HG02763 (cell line): ENCODE data around the gene DLX3.

Experiments used
- ATAC-seq: cut with Tn5 transposase; IDR thresholded peaks from one replicate; pipeline ENCODE4 v1.9.1; 2021; ENCODE audit warnings: mild to moderate bottlenecking, moderate library complexity; ENCODE audit not compliant: unreplicated experiment

Gene DLX3

GRCh38 chr17:49992933-49993422 lies 2.0 kb downstream of the DLX3 start:
- no peak for ATAC-seq

- ATAC-seq = no peak
These were observed 2.7 kb downstream of the DLX3 start for GRCh38 chr17:49992191-49992932.

GRCh38 chr17:49991409-49991808 lies 3.6 kb downstream of the DLX3 start:
- no peak for ATAC-seq

DNA sequence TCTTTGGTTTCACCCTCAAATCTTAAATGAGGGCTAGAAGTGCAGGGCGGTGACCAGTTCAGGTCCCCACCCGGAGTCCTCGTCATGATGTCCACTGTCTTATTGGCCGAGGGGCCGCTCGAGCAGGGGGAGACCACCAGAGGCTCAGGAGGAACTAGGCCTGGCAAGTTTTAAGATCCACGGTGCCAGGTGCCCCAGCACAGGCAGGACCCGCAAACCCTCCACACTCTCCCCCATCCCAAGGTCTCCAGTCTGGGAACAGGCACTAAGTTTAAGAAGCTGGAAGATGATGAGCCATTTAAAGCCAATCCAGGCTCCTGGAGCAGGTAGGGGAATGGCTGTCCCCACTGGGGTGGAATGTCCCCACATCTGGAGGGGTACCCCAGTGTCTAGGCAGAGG lies 4.1 kb downstream of the DLX3 start:
- no peak for ATAC-seq

DNA sequence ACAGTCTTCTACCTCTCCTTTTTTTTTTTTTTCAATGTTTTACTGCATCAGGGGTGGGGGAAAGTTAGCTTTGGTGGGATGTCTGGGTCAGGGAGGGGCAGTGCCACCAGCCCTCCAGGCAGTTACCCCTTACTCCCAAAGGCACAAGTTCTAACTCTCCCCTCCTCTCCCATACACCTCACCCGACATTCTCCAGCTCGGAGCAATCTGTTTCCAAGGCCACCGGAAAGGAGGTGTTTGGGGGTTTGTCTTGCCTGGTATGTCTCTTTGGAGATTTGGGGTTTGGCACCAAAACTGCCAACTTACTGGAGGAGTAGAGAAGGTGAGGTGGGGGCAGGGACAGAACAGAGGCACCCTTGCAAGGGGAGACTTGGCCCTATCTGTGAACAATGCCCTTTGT lies 4.7 kb downstream of the DLX3 start:
- no peak for ATAC-seq

DNA sequence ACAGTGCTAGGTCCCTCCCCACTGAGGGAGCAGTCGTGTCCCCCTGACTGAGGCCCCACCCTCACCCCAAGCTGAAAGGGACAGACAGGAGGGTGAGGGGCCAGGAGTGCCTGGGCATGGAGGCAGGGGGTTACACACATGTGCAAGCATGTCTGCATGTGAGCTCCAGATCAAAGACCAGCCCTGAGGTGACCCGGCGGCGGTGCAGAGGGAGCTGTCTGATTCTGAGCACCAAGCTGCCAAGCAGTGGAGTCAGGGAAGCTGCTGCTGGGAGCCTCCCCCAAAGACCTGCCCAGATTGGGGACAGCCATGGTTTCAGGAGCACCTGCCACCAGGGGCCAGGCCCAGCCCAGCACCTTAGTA lies 5.5 kb downstream of the DLX3 start:
- no peak for ATAC-seq

- ATAC-seq = no peak
These were observed 7.2 kb downstream of the DLX3 start for GRCh38 chr17:49987681-49988441.

GRCh38 chr17:49987290-49987585 lies 7.8 kb downstream of the DLX3 start:
- ATAC-seq = no peak

DNA sequence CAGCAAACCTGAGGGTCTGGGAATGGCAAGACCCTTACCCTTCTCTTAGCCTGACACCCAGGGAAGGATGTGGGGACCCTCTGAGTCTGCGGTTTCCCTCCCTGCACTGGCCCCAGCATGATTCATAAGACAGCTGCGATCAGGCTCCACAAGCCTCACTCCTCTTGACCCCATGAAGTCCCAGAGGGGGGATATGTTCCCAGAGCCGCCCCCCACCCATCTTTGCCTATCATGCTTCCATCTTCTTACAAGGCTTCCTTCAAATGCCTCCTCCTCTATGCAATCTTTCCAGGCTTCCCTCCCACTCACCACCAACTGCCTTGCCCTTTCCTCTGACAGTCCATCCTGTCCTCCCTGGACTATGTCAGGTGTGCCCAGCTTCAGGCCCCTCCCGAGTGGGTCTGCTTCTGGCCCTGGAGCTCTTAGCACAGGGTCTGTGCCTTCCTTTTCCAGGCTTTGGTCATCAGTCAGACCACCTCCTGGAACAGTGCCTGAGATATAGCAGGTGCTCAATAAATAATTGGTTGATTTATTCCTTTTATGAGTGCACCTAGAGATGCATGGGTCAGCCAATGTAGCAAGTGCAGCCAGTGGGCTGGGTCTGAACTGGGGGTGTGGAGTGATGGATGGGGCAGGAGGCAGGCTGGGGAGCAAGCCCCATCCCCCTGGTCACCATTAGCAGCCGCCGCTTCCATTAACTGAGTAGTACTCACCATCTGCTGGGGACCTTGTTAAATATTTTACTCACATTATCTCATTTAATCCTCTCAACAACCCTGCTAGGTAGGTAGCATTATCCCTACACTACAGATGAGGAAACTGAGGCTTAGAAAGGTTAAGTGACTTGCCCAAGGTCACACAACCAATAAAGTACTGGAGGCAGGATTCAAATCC lies 8.4 kb downstream of the DLX3 start:
- no peak for ATAC-seq

DNA sequence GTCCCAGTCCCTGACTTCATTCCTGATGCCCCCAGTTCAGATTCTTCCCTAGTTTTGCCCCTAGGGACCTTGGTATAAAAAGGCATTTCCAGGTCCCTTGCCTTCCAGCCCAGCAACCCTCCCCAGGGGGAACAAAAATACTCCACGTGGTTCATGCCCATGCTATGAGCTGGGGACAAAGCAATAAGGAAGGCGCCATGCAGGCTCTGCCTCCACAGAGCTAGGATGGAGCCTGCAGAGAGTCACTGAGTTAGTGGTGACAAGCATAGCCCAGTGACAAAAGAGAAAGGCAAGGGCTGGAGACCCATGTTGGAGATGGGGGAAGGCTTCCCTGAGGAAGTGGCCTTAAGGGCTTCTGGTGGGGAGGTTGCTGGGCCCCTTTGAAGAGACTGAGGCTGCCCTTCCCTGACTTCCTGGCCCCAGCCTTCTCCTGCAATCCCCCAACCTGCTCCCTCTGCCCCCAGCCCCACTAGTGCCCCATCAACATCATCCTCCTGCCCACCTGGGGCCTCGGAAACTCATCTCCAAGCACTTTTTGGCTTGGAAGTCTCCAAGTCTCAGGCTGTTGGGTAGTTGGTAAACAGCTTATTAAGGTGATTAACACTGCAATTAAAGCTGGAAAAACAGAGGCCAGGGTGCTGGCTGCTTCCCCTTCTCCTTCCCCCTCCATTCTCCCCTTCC lies 9.6 kb downstream of the DLX3 start:
- ATAC-seq = no peak

GRCh38 chr17:49984776-49985175 lies 10.2 kb downstream of the DLX3 start:
- no peak for ATAC-seq

- ATAC-seq = no peak
These were observed 10.7 kb downstream of the DLX3 start for GRCh38 chr17:49984283-49984682.

GRCh38 chr17:49980703-49981197 lies 14.3 kb downstream of the DLX3 start:
- no peak for ATAC-seq

DNA sequence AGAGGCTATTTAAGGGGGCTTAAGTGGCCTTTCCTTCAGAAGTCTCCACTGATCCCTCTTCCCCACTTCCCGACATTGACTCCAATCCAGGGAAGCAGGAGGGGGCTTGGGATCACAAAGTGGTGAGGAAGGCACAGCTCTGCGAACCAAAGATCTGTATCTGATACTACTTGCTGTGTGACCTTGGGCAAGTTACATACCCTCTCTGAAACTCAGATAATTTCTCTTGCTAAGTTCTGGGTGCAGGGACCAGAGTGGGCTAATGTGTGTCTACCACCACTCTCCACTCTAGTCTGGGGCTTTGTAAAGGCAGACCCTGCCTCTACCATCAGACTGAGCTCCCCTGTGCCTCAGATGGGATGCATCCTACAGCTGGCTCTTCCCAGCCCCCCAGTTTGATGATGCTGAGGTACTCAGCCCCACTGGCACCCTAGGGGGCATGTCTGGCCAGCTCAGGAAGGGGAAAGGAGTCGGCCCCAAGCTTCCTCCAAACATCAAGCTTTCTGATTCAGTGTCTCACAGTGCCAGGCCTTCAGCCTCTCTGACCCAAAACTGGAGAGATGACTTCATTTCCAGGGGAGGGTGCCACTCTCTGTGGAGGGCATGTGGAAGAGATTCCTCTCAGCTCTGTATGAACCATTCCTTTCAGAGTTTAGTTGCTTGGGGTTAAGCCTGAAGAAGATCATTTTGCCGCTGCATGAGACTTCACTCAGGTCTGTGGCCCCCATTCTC lies 15.1 kb downstream of the DLX3 start:
- ATAC-seq = no peak

GRCh38 chr17:49978501-49978900 lies 16.5 kb downstream of the DLX3 start:
- no peak for ATAC-seq

DNA sequence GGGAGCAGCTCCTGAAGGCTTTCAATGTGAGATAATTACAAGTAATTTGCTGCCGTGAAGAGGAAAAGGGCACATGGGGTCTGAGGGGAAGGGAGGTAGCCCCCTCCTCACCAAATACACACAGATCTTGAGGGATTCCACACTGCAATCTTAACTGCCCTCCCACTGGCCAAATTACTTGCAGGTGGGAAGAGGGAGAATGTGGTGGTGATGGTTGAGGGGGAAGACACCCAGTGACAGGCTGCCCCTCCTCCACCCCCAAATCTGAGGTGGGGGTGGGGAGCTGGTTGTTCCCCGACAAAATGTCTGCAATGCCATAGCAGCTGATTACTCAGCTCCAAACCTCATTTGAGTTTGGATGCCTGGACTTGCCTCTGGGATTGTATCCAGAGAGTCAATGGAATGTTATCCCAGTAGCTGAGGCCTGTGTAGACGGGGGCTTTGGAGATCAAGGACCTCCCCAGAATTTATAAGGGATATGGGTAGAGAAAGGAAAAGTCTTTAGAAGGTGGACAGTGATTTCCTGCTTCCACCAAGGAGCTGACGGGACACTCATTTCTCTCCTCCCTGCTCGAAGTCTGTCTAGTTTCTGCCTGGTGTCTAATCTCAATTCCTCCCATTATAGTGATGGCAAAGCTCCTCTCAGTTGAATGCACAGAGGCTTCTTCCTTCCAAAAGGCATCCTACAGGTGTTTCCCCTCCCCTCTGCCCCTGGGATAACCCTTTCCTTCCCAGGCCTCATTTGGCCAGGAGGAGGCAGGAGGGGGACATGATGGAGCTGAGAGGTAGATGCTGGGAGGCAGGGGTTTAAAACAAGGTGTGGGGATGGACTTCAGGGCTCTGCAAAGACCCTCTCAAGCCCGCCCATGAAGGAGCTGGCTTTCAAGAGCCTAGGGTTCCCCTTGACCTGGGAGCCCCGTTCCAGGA lies 17.3 kb downstream of the DLX3 start:
- no peak for ATAC-seq

- no peak for ATAC-seq
These were observed 18.2 kb downstream of the DLX3 start for GRCh38 chr17:49976828-49977202.

- ATAC-seq = no peak
These were observed 18.7 kb downstream of the DLX3 start for GRCh38 chr17:49976163-49976827.

- ATAC-seq = no peak
These were observed 19.5 kb downstream of the DLX3 start for GRCh38 chr17:49975531-49975930.
